Ovary (tissue), 3 donors: ENCODE measurements around the gene SEMA6D.

ENCODE experiments used
- CTCF ChIP-seq, 3 donors: fragments of 450-650 bp in 2 of 3; fragments of 200-600 bp in 1 of 3; IDR thresholded peaks; one replicate each; pipeline versions ENCODE4 v1.5.1 to v1.8.0; 2016 to 2022; ENCODE audit warnings: antibody characterized with exemption in 3 of 3, mild to moderate bottlenecking in 1 of 3
- EP300 ChIP-seq: sonication (generic); formaldehyde crosslinking; IDR thresholded peaks from one replicate; pipeline ENCODE4 v1.6.1; 2017; ENCODE audit warnings: antibody characterized with exemption
- POLR2A ChIP-seq: fragments of 450-650 bp; IDR thresholded peaks from one replicate; pipeline ENCODE4 v1.6.1; 2017; ENCODE audit warnings: antibody characterized with exemption, mild to moderate bottlenecking, moderate library complexity
- donor health status: DM: no; HTN: no; CAD: no.

- no peak for TF ChIP-seq CTCF (IDR thresholded peaks at IDR 0.05)
- no peak for TF ChIP-seq EP300
- TF ChIP-seq POLR2A: no peak
Observed at GRCh38 chr15:47737477-47737876, 20.2 kb downstream of the SEMA6D start.
